Astrocyte (in vitro differentiated cells and primary cell): ENCODE data around the gene CORIN.

Source experiments
- CTCF ChIP-seq: IDR thresholded peaks from 2 replicates; pipeline ENCODE4 v1.5.1; 2011; ENCODE audit warnings: low read depth, mild to moderate bottlenecking, inconsistent platforms, low read length, moderate library complexity; ENCODE audit not compliant: insufficient read depth
- EZH2 ChIP-seq: IDR thresholded peaks from 2 replicates; pipeline ENCODE4 v1.6.1; 2012; ENCODE audit warnings: mild to moderate bottlenecking, low read length, inconsistent platforms; ENCODE audit not compliant: insufficient read depth

DNA sequence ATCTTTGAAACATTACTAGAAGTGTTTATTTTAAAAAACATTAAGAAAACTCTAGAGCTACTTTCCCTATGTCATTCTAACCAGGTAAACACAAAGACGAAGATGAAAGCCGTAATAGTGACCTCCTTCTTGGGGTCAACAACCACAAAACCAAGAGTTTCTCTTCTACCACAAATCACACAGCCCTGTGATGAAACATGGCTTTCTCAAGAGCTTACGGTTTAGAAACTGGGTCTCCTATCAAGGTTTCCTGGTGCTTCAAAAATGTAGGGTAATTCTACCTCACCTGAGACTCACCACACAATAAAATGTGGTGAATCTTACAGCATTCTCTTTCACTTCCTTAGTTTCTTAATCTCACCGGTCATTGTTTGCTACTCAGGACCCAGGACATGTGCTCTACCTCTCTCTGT, 50.9 kb downstream of the CORIN start:
- TF ChIP-seq CTCF (no peak), EZH2 (no peak)
